Gastrocnemius medialis (tissue), 4 donors: ENCODE results near the gene PPFIBP1. TPM values are rescaled to one million over a fixed set of nuclear protein-coding genes. Genes with fewer than 3 reads are reported as not detected.

Experiments
- ATAC-seq, 2 donors: fragments of 150-250 bp; one replicate each; pipeline ENCODE4 v1.9.1; 2016
- DNase-seq, 2 donors: peaks; one replicate each; pipeline ENCODE4 v3.0.0-alpha.2; 2019
- H3K27ac ChIP-seq, 4 donors: fragments of 200-600 bp; sonication (generic); 1 replicate in 1 of 4; 2 replicates in 3 of 4; pipeline ENCODE4 v1.5.1; 2016 to 2018; ENCODE audit warnings: mild to moderate bottlenecking in 2 of 4, moderate library complexity in 1 of 4
- H3K27me3 ChIP-seq, 3 donors: fragments of 200-600 bp; sonication (generic) in 2 of 3; 1 replicate in 1 of 3; 2 replicates in 2 of 3; pipeline versions ENCODE4 v1.5.1 to v1.6.0; 2016 to 2019; ENCODE audit warnings: mild to moderate bottlenecking in 1 of 3, moderate library complexity in 1 of 3
- H3K36me3 ChIP-seq, 2 donors: fragments of 200-600 bp; sonication (generic) in 1 of 2; one replicate each; pipeline ENCODE4 v1.5.1; 2017 to 2018
- H3K4me1 ChIP-seq, 2 donors: fragments of 200-600 bp; sonication (generic) in 1 of 2; one replicate each; pipeline ENCODE4 v1.5.1; 2016 to 2017; ENCODE audit warnings: mild to moderate bottlenecking in 2 of 2
- H3K4me3 ChIP-seq, 4 donors: fragments of 200-600 bp; sonication (generic) in 3 of 4; 1 replicate in 1 of 4; 2 replicates in 3 of 4; pipeline ENCODE4 v1.5.1; 2016 to 2019; ENCODE audit warnings: mild to moderate bottlenecking in 2 of 4
- H3K9me3 ChIP-seq, 3 donors: fragments of 200-600 bp; sonication (generic) in 2 of 3; 1 replicate in 1 of 3; 2 replicates in 2 of 3; pipeline ENCODE4 v1.5.1; 2016 to 2019
- POLR2A ChIP-seq, 2 donors: fragments of 450-650 bp; IDR thresholded peaks; one replicate each; pipeline ENCODE4 v1.6.1; 2017; ENCODE audit warnings: antibody characterized with exemption in 2 of 2, mild to moderate bottlenecking in 2 of 2, moderate library complexity in 2 of 2
- in situ Hi-C, 4 donors: fragments of 200-750 bp; cut with MboI; loops; one replicate each; pipeline versions ENCODE4 v1.15.0 to v1.8.0; 2017; ENCODE audit warnings: low sequenced_read_pairs in 4 of 4
- intact Hi-C: fragments of 100-400 bp; cut with DNase I; formaldehyde crosslinking; loops from one replicate; pipeline ENCODE4 v1.15.1; 2023; ENCODE audit warnings: low total_unique reads
- total RNA-seq, 4 donors: library from RNA; depleted of rRNA; stranded (reverse); fragments of >200 nt; gene quantifications; one replicate each; pipeline versions ENCODE4 v1.1.0 to v1.2.3, GENCODE V29; 2016
- TF ChIP-seq, protein P1 (sequence below), 5 experiments: fragments of 450-650 bp in 3 of 5; fragments of 200-600 bp in 2 of 5; sonication (generic) in 2 of 5; IDR thresholded peaks in 4 of 5; conservative IDR thresholded peaks in 1 of 5; 1 replicate in 4 of 5; 2 replicates in 1 of 5; pipeline ENCODE4 v1.5.1; 2016 to 2019; ENCODE audit warnings: antibody characterized with exemption in 5 of 5, mild to moderate bottlenecking in 3 of 5, moderate library complexity in 3 of 5

The PPFIBP1 gene
- total RNA-seq, 4 donors from 2014 or later = 18.3 to 33.2 (median 27.4) TPM

DNA sequence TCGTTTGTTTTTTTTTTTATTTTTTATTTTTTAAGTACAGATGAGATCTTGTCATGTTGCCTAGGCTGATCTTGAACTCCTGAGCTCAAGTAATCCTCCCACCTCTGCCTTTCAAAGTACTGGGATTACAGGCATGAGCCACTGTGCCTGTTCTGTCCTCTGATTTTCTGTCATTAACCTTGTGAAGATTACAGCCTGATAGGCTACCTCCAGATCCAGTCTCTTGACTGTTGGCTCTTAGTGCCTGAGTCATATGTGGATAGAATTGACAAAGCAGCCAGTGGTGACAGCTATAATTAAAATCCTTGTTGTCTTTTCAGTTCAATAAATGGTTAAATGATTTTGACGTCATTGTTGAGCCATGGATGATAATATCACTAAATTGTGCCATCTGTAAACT lies 151.0 kb downstream of the PPFIBP1 start:
- in situ Hi-C loops (no loop called here), intact Hi-C loops (no loop called here)
- Histone ChIP-seq H3K27me3 (no peaks in the 10 kb centered on the region), H3K4me1 (peaks cover 12 to 17% of the 10 kb centered on the region in 2 donors), H3K9me3 (no peaks in the 10 kb centered on the region), H3K4me3 (no peak overlapping the region), H3K27ac (no peak overlapping the region), H3K36me3 (peaks cover 0 to 33% of the 10 kb centered on the region in 2 donors)
- DNase-seq = no peak
- no peak for ATAC-seq
- TF ChIP-seq, protein P1, sequence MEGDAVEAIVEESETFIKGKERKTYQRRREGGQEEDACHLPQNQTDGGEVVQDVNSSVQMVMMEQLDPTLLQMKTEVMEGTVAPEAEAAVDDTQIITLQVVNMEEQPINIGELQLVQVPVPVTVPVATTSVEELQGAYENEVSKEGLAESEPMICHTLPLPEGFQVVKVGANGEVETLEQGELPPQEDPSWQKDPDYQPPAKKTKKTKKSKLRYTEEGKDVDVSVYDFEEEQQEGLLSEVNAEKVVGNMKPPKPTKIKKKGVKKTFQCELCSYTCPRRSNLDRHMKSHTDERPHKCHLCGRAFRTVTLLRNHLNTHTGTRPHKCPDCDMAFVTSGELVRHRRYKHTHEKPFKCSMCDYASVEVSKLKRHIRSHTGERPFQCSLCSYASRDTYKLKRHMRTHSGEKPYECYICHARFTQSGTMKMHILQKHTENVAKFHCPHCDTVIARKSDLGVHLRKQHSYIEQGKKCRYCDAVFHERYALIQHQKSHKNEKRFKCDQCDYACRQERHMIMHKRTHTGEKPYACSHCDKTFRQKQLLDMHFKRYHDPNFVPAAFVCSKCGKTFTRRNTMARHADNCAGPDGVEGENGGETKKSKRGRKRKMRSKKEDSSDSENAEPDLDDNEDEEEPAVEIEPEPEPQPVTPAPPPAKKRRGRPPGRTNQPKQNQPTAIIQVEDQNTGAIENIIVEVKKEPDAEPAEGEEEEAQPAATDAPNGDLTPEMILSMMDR (IDR thresholded peaks at IDR 0.05 in 4 of 5, conservative IDR thresholded peaks at IDR 0.05 in 1 of 5) = no peak
- no peak for TF ChIP-seq POLR2A (IDR thresholded peaks at IDR 0.05)

DNA sequence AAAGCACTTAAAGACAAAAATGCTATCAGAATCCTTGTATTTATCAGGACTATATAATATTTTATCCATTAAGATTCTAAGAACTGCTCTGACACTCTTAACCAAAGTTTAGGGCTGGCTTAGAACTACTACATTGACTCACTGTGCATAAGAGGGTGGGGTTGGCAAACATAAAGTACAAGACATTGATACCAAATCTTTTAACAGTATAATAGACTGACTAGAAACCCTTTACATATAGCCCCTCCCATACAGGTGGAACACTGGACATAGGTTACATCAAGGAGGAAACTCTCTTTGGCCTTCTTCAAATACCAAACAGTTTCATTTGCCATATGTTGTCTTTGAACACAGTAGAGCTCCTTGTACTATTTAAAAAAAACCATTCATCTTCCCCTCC lies 156.6 kb downstream of the PPFIBP1 start:
- Histone ChIP-seq H3K4me3 (no peak overlapping the region), H3K27me3 (no peaks in the 10 kb centered on the region), H3K9me3 (no peaks in the 10 kb centered on the region), H3K27ac (no peak overlapping the region), H3K36me3 (peaks cover 0 to 70% of the 10 kb centered on the region in 2 donors), H3K4me1 (no peaks in the 10 kb centered on the region)
- in situ Hi-C loops (no loop called here), intact Hi-C loops (no loop called here)
- TF ChIP-seq POLR2A (IDR thresholded peaks at IDR 0.05) = no peak
- TF ChIP-seq, protein P1 (IDR thresholded peaks at IDR 0.05 in 4 of 5, conservative IDR thresholded peaks at IDR 0.05 in 1 of 5) = no peak
- no peak for DNase-seq
- no peak for ATAC-seq

DNA sequence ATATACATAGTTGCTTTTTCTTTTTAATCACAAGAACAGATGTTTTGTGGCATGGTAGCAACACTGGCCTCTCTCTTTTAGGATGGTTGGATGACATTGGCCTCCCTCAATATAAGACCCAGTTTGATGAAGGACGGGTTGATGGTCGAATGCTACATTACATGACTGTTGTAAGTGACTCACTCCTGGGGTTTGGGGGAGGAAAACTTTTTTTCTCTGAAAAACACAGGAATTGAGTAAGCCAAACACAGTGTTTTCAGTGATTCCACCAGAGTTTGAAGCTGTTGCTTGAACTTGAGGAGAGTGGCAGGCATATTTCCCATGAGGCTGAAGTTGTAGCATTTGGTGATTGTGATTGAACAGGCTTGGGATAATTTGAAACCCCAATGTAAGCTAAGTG lies 158.5 kb downstream of the PPFIBP1 start:
- in situ Hi-C loops = no loop called here
- ATAC-seq = no peak

DNA sequence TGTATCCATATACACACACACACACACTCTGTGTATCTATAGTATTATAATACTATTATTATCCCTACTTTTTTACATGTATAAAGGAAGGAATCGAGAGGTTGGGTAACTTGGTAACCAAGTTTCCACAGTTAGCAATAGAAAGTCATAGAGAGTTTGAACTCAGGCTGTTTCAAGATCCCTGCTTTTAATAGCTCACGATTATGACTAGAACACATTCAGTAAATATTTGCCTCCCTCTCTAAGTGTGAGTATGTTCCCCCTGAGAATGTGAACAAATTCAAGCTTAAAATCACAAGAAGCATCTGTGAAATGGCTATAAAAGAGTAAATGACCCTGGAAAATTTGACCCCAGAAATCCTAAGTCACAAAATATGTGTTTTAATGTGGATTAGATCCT lies 161.3 kb downstream of the PPFIBP1 start:
- no peak for DNase-seq
- Histone ChIP-seq H3K36me3 (peaks cover 5 to 64% of the 10 kb centered on the region in 2 donors), H3K27ac (no peak overlapping the region), H3K27me3 (no peaks in the 10 kb centered on the region), H3K4me1 (no peaks in the 10 kb centered on the region), H3K9me3 (no peaks in the 10 kb centered on the region), H3K4me3 (no peak overlapping the region)
- intact Hi-C loops (no loop called here), in situ Hi-C loops (no loop called here)
- ATAC-seq = no peak
- TF ChIP-seq POLR2A (IDR thresholded peaks at IDR 0.05) = no peak
- TF ChIP-seq, protein P1 (IDR thresholded peaks at IDR 0.05 in 4 of 5, conservative IDR thresholded peaks at IDR 0.05 in 1 of 5) = no peak

More for the DNA sequence above, 158.5 kb downstream of the PPFIBP1 start:
- peaks cover 0 to 57% of the 10 kb centered on the region in 2 donors for H3K36me3 ChIP-seq
- H3K4me1 ChIP-seq = no peaks in the 10 kb centered on the region
- no peak overlapping the region for H3K4me3 ChIP-seq
- intact Hi-C loops = no loop called here
- H3K27ac ChIP-seq = no peak overlapping the region
- no peaks in the 10 kb centered on the region for H3K27me3 ChIP-seq
- no peak for DNase-seq
- no peak for TF ChIP-seq POLR2A (IDR thresholded peaks at IDR 0.05)
- TF ChIP-seq, protein P1 (IDR thresholded peaks at IDR 0.05 in 4 of 5, conservative IDR thresholded peaks at IDR 0.05 in 1 of 5) = no peak
- H3K9me3 ChIP-seq = no peaks in the 10 kb centered on the region

DNA sequence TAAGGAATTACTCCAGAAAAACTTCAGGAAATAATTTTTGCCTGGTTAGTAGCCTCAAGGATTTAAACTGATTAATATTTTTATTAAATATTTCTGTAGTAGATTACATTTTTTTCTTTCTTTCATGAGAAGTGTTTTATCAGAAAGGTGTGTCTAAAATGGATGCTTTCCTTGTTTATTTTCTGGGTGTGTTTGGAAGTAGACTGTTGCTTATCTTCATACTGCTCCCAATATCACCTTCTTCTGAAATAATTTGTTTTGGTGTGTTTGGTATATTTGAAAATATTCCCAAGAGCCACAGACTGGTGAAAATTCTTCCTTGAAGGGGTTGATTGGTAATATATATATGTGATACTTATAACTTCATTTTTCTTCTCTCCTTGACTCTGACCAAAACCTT lies 162.1 kb downstream of the PPFIBP1 start:
- H3K4me3 ChIP-seq = no peak overlapping the region
- intact Hi-C loops = no loop called here
- H3K9me3 ChIP-seq = no peaks in the 10 kb centered on the region
- in situ Hi-C loops = no loop called here
- DNase-seq = no peak
- ATAC-seq = no peak
- peaks cover 5 to 65% of the 10 kb centered on the region in 2 donors for H3K36me3 ChIP-seq
- TF ChIP-seq, protein P1 (IDR thresholded peaks at IDR 0.05 in 4 of 5, conservative IDR thresholded peaks at IDR 0.05 in 1 of 5) = no peak
- TF ChIP-seq POLR2A (IDR thresholded peaks at IDR 0.05) = no peak
- H3K4me1 ChIP-seq = no peaks in the 10 kb centered on the region
- no peak overlapping the region for H3K27ac ChIP-seq
- no peaks in the 10 kb centered on the region for H3K27me3 ChIP-seq
